H9 (cell line): Measurements from ENCODE around the gene AXIN1. TPM values are rescaled to one million over a fixed set of nuclear protein-coding genes. Genes with fewer than 3 reads are reported as not detected.

Experiments used
- DNase-seq: peaks from one replicate; pipeline ENCODE4 v3.0.0-alpha.2; 2017
- H2AFZ ChIP-seq: one replicate; pipeline ENCODE4 v1.6.1; 2013; ENCODE audit warnings: mild to moderate bottlenecking, low read length, control low read depth, moderate library complexity
- H2AK5ac ChIP-seq: 2 replicates; pipeline ENCODE4 v1.6.1; 2013; ENCODE audit warnings: low read length, control low read depth, mixed read lengths; ENCODE audit not compliant: insufficient read length
- H2BK120ac ChIP-seq: one replicate; pipeline ENCODE4 v1.6.1; 2013; ENCODE audit warnings: low read depth, mild to moderate bottlenecking, low read length, control low read depth, inconsistent platforms; ENCODE audit not compliant: poor library complexity, severe bottlenecking
- H2BK12ac ChIP-seq: 2 replicates; pipeline ENCODE4 v1.6.1; 2013; ENCODE audit warnings: low read length, control low read depth, mixed read lengths, low read depth; ENCODE audit not compliant: insufficient read length
- H2BK15ac ChIP-seq: 2 replicates; pipeline ENCODE4 v1.6.1; 2013; ENCODE audit warnings: low read depth, low read length, control low read depth
- H2BK20ac ChIP-seq: one replicate; pipeline ENCODE4 v1.6.1; 2013; ENCODE audit warnings: low read depth, mild to moderate bottlenecking, low read length, control low read depth, inconsistent platforms; ENCODE audit not compliant: poor library complexity, severe bottlenecking
- H2BK5ac ChIP-seq: 2 replicates; pipeline ENCODE4 v1.6.1; 2013; ENCODE audit warnings: low read length, control low read depth, mixed read lengths; ENCODE audit not compliant: insufficient read length
- H3K14ac ChIP-seq: 2 replicates; pipeline ENCODE4 v1.6.1; 2013; ENCODE audit warnings: low read length, control low read depth; ENCODE audit not compliant: insufficient read depth
- H3K18ac ChIP-seq: 2 replicates; pipeline ENCODE4 v1.6.1; 2013; ENCODE audit warnings: low read depth, mild to moderate bottlenecking, mixed read lengths, low read length, control low read depth; ENCODE audit not compliant: insufficient read length
- H3K23ac ChIP-seq: 2 replicates; pipeline ENCODE4 v1.6.1; 2013; ENCODE audit warnings: low read length, control low read depth, mixed read lengths, low read depth; ENCODE audit not compliant: insufficient read length
- H3K23me2 ChIP-seq: 2 replicates; pipeline ENCODE4 v1.6.1; 2013; ENCODE audit warnings: low read depth, mild to moderate bottlenecking, mixed read lengths, low read length, control low read depth; ENCODE audit not compliant: insufficient read length, poor library complexity, severe bottlenecking
- H3K27ac ChIP-seq: 2 replicates; pipeline ENCODE4 v1.5.1; 2013; ENCODE audit warnings: low read length, control low read depth, mixed read lengths, low read depth; ENCODE audit not compliant: insufficient read length
- H3K27me3 ChIP-seq: 2 replicates; pipeline ENCODE4 v1.6.1; 2013; ENCODE audit warnings: low read length, control low read depth, inconsistent platforms; ENCODE audit not compliant: insufficient read depth
- H3K4ac ChIP-seq: 2 replicates; pipeline ENCODE4 v1.6.1; 2013; ENCODE audit warnings: low read depth, mild to moderate bottlenecking, control low read depth, inconsistent platforms, low read length, moderate library complexity
- H3K4me1 ChIP-seq: 2 replicates; pipeline ENCODE4 v1.6.1; 2013; ENCODE audit warnings: low read length, control low read depth, inconsistent platforms; ENCODE audit not compliant: insufficient read depth
- H3K4me2 ChIP-seq: 2 replicates; pipeline ENCODE4 v1.6.1; 2013; ENCODE audit warnings: low read length, control low read depth, mixed read lengths; ENCODE audit not compliant: insufficient read length, insufficient read depth
- H3K56ac ChIP-seq: 2 replicates; pipeline ENCODE4 v1.6.1; 2013; ENCODE audit warnings: low read depth, mild to moderate bottlenecking, mixed read lengths, low read length, control low read depth; ENCODE audit not compliant: insufficient read length
- H3K79me1 ChIP-seq: 2 replicates; pipeline ENCODE4 v1.6.1; 2013; ENCODE audit warnings: low read depth, mild to moderate bottlenecking, moderate library complexity, low read length, control low read depth, inconsistent platforms; ENCODE audit not compliant: insufficient read depth, poor library complexity, severe bottlenecking
- H3K79me2 ChIP-seq: 2 replicates; pipeline ENCODE4 v1.6.1; 2013; ENCODE audit warnings: low read length, control low read depth, inconsistent platforms; ENCODE audit not compliant: insufficient read depth
- H3K9ac ChIP-seq: 2 replicates; pipeline ENCODE4 v1.6.1; 2013; ENCODE audit warnings: low read length, control low read depth, mixed read lengths; ENCODE audit not compliant: insufficient read length; ENCODE audit errors: extremely low read depth
- H3K9me3 ChIP-seq: one replicate; pipeline ENCODE4 v1.6.1; 2013; ENCODE audit warnings: low read depth, low read length, inconsistent platforms; ENCODE audit not compliant: control insufficient read depth
- H3T11ph ChIP-seq: one replicate; pipeline ENCODE4 v1.6.1; 2013; ENCODE audit warnings: mild to moderate bottlenecking, low read length, control low read depth, inconsistent platforms
- H4K20me1 ChIP-seq: one replicate; pipeline ENCODE4 v1.6.1; 2013; ENCODE audit not compliant: control insufficient read depth, insufficient read length, insufficient read depth
- H4K5ac ChIP-seq: 2 replicates; pipeline ENCODE4 v1.6.1; 2013; ENCODE audit warnings: low read depth, mild to moderate bottlenecking, mixed read lengths, low read length, control low read depth; ENCODE audit not compliant: insufficient read length
- H4K8ac ChIP-seq: replicated peaks from 2 replicates; pipeline ENCODE4 v1.6.1; 2013; ENCODE audit warnings: low read length, control low read depth, mixed read lengths, low read depth; ENCODE audit not compliant: insufficient read length
- H4K91ac ChIP-seq: 2 replicates; pipeline ENCODE4 v1.6.1; 2013; ENCODE audit warnings: low read depth, mild to moderate bottlenecking, moderate library complexity, mixed read lengths, low read length, control low read depth; ENCODE audit not compliant: insufficient read length
- H3K27ac Mint-ChIP-seq, 3 experiments: 2 replicates in 2 of 3; 3 replicates in 1 of 3; pipeline ENCODE4 v1.8.0; 2020 to 2021; ENCODE audit warnings: mixed read lengths in 3 of 3, mild to moderate bottlenecking in 1 of 3, moderate library complexity in 1 of 3
- H3K27me3 Mint-ChIP-seq: 2 replicates; pipeline ENCODE4 v1.8.0; 2021; ENCODE audit warnings: low read depth, mild to moderate bottlenecking, moderate library complexity, mixed read lengths
- H3K36me3 Mint-ChIP-seq, 3 experiments: 2 replicates in 2 of 3; 3 replicates in 1 of 3; pipeline ENCODE4 v1.8.0; 2020 to 2021; ENCODE audit warnings: low read depth in 3 of 3, mixed read lengths in 3 of 3; ENCODE audit not compliant: insufficient read depth in 1 of 3
- H3K4me1 Mint-ChIP-seq, 2 experiments: 2 replicates each; pipeline ENCODE4 v1.8.0; 2020; ENCODE audit warnings: mixed read lengths in 2 of 2
- H3K4me3 Mint-ChIP-seq, 2 experiments: 2 replicates in 1 of 2; 3 replicates in 1 of 2; pipeline ENCODE4 v1.8.0; 2020 to 2021; ENCODE audit warnings: mild to moderate bottlenecking in 2 of 2, mixed read lengths in 2 of 2, moderate library complexity in 1 of 2
- H3K9me3 Mint-ChIP-seq, 2 experiments: 2 replicates in 1 of 2; 3 replicates in 1 of 2; pipeline ENCODE4 v1.8.0; 2020; ENCODE audit warnings: mild to moderate bottlenecking in 2 of 2, mixed read lengths in 2 of 2, moderate library complexity in 1 of 2
- CTCF ChIP-seq: fragments of 200-600 bp; sonication (generic); conservative IDR thresholded peaks from 3 replicates; pipeline ENCODE4 v1.8.0; 2021; ENCODE audit warnings: antibody characterized with exemption, mild to moderate bottlenecking
- WGBS: extraction: QIAGEN DNeasy Blood & Tissue Kit; methylation state at CpG from one replicate; pipeline ENCODE4 v1.1.7; 2013; ENCODE audit warnings: missing lambda C conversion rate, low lambda C conversion rate, mixed read lengths; ENCODE audit not compliant: insufficient read length; ENCODE audit errors: extremely low coverage; 5-methylcytosine and 5-hydroxymethylcytosine counted together
- total RNA-seq: library from RNA; stranded (reverse); gene quantifications from 2 replicates; pipeline ENCODE4 v1.2.1, GENCODE V29; 2021

Gene AXIN1
- total RNA-seq, 1 experiment from 2014 or later = 50.9 TPM

DNA sequence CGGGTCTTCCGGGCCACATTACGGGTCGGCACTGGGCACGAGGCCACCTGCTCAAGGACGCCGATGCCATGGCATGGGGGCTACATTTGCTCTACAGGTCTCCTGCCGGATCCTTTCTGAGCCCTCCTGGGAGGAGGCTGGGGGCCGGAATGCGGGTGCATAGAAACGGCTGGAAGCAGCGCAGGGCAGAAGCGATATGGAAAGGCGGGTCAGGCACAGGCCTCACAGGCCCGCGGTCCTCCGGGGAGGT, 28.4 kb downstream of the AXIN1 start:
- no peak overlapping the region; the same call in 1 of the 2 replicates for H3K4ac ChIP-seq
- no peaks in the 10 kb centered on the region for H3K27me3 ChIP-seq
- peak overlapping the region in 1 of 3 experiments; percentile 80; a peak in 1 of 7 replicates for H3K27ac Mint-ChIP-seq
- H2AK5ac ChIP-seq = no peak overlapping the region
- H3K18ac ChIP-seq = no peak overlapping the region
- H2BK15ac ChIP-seq = no peak overlapping the region
- H3K4me2 ChIP-seq = no peak overlapping the region
- H2BK20ac ChIP-seq = no peak overlapping the region
- H2BK5ac ChIP-seq = no peak overlapping the region
- no peak overlapping the region for H2AFZ ChIP-seq
- H4K20me1 ChIP-seq = no peaks in the 10 kb centered on the region
- no peak for DNase-seq
- no peak for TF ChIP-seq CTCF
- no peak overlapping the region for H3K23ac ChIP-seq
- H2BK12ac ChIP-seq = no peak overlapping the region
- no CpG with 5 or more reads among the region's 17 CpGs for WGBS
- no peak overlapping the region for H3K9ac ChIP-seq
- H3K27ac ChIP-seq = no peak overlapping the region
- no peak overlapping the region for H4K91ac ChIP-seq
- H4K5ac ChIP-seq = no peak overlapping the region
- no peaks in the 10 kb centered on the region for H3K9me3 Mint-ChIP-seq
- H3K14ac ChIP-seq = no peak overlapping the region
- peaks cover 22 to 28% of the 10 kb centered on the region in 2 experiments for H3K4me1 Mint-ChIP-seq
- no peak overlapping the region for H3T11ph ChIP-seq
- no peaks in the 10 kb centered on the region for H3K27me3 Mint-ChIP-seq
- H4K8ac ChIP-seq = no peak overlapping the region
- H2BK120ac ChIP-seq = no peak overlapping the region
- peaks cover 0 to 9% (median under 1%) of the 10 kb centered on the region in 3 experiments; a peak in 6 of 7 replicates for H3K36me3 Mint-ChIP-seq
- peaks cover 4% of the 10 kb centered on the region; the same call in 1 of the 2 replicates for H3K79me2 ChIP-seq
- H3K9me3 ChIP-seq = no peaks in the 10 kb centered on the region
- no peak overlapping the region for H3K56ac ChIP-seq
- H3K23me2 ChIP-seq = no peaks in the 10 kb centered on the region
- no peak overlapping the region for H3K4me3 Mint-ChIP-seq
- H3K79me1 ChIP-seq = peaks cover 10% of the 10 kb centered on the region
- H3K4me1 ChIP-seq = no peaks in the 10 kb centered on the region
